Lung microvascular endothelial cell (primary cell): ENCODE results near the gene ACAA1. TPM values are rescaled to one million over a fixed set of nuclear protein-coding genes. Genes with fewer than 3 reads are reported as not detected.
A peak's percentile ranks its signal among the peaks of the same experiment; 100 is the strongest.
"Not testable (repeated sequence)": the region's sequence is repeated elsewhere in the genome, so short reads cannot be mapped to it uniquely, and the experiment has no call there.

Experiments used
- DNase-seq, 2 donors: peaks; one replicate each; pipeline versions ENCODE4 v3.0.0 to v3.0.0-alpha.2; 2010; ENCODE audit warnings: low read depth in 2 of 2
- total RNA-seq: library from RNA; depleted of rRNA; stranded (reverse); fragments of >200 nt; gene quantifications from 2 replicates; pipeline ENCODE4 v1.2.1, GENCODE V29; 2014

ACAA1 gene
- total RNA-seq, 1 donor from 2014 or later, result 32.9 TPM

GRCh38 chr3:38107911-38108648, 28.8 kb downstream of the ACAA1 start:
- no peak for DNase-seq

GRCh38 chr3:38105525-38105924, 31.4 kb downstream of the ACAA1 start:
- no peak for DNase-seq

- no peak for DNase-seq
Observed at GRCh38 chr3:38102444-38102814, 34.5 kb downstream of the ACAA1 start.

GRCh38 chr3:38101811-38102443, 35.0 kb downstream of the ACAA1 start:
- DNase-seq, result no peak

GRCh38 chr3:38100498-38100897, 36.4 kb downstream of the ACAA1 start:
- no peak for DNase-seq

GRCh38 chr3:38099518-38099917, 37.4 kb downstream of the ACAA1 start:
- DNase-seq, result no peak

- no peak for DNase-seq
Observed at GRCh38 chr3:38098376-38098723, 38.6 kb downstream of the ACAA1 start.

- no peak for DNase-seq
Observed at GRCh38 chr3:38097446-38098375, 39.2 kb downstream of the ACAA1 start.

GRCh38 chr3:38095669-38096483, 41.1 kb downstream of the ACAA1 start:
- no peak for DNase-seq

GRCh38 chr3:38094999-38095398, 41.9 kb downstream of the ACAA1 start:
- DNase-seq, result no peak

- DNase-seq, result no peak
Observed at GRCh38 chr3:38090453-38090852, 46.5 kb downstream of the ACAA1 start.

GRCh38 chr3:38089163-38089562, 47.8 kb downstream of the ACAA1 start:
- DNase-seq, result no peak

DNA sequence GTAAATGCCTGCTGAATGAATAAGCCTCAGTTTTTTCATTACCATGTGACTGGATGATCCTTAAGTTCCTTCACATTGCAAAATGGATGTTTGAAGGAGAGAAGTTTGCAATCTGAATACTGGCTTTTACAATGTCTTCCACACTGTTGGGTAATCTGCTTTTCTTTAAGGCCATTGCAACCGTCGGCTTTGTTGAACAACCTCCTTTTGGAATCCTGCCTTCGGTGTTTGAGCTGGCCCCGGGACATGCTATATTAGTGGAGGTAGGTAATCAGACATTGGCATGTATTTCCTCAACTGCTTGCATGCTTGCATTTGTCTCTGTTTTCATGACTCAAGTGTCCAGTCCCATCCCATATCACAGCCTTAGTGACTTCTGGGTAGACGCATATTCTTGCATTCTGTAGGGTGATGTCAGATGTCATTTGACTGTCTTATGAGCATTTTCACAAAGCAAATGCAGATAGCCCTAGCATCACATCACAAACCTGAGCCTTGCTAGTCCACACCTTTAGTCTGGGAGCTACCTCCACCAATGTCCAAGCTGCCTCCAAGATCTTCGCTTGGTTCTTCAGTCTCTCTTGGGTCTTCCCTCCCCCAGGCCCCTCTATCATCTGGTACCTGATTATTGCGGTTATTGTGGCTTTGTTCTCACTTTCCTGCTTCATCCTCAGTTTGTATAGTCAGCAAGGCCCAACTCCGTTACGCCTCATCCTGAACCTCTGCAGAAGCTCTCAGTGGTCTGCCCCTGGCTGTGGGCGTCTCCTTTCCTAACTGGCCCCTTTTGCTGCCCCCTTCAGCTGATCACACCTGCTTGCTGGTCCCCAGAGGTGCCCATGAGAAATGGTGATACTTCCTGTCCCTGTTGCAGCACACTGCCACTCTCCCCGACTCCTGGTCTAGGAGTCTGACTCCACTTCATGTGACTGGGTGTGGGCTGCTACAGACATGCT, 48.5 kb downstream of the ACAA1 start:
- no peak for DNase-seq

GRCh38 chr3:38087278-38087677, 49.6 kb downstream of the ACAA1 start:
- DNase-seq, result not testable (repeated sequence)

- no peak for DNase-seq
Observed at GRCh38 chr3:38086496-38086895, 50.4 kb downstream of the ACAA1 start.

- DNase-seq, result no peak
Observed at GRCh38 chr3:38085943-38086324, 51.0 kb downstream of the ACAA1 start.

- no peak for DNase-seq
Observed at GRCh38 chr3:38085311-38085942, 51.5 kb downstream of the ACAA1 start.

GRCh38 chr3:38084334-38085310, 52.3 kb downstream of the ACAA1 start:
- peak in 1 of 2 donors; percentile 20 for DNase-seq
